Astrocyte of the cerebellum (primary cell): ENCODE data around the gene FAM9B.
"Not testable (repeated sequence)": the region's sequence is repeated elsewhere in the genome, so short reads cannot be mapped to it uniquely, and the experiment has no call there.

Source experiments
- DNase-seq: peaks from one replicate; pipeline ENCODE4 v3.0.0-alpha.2; 2011; ENCODE audit warnings: low read depth
- H3K4me3 ChIP-seq: 2 replicates; pipeline ENCODE4 v1.5.1; 2011; ENCODE audit warnings: mild to moderate bottlenecking, low read depth, low read length, moderate library complexity
- in situ Hi-C: cut with HindIII; loops from 2 replicates; pipeline ENCODE4 v1.10.0; 2017; ENCODE audit warnings: low sequenced_read_pairs
- TF ChIP-seq, protein P1 (sequence below): IDR thresholded peaks from 2 replicates; pipeline ENCODE4 v1.5.1; 2012; ENCODE audit warnings: low read length, low read depth, moderate library complexity, mild to moderate bottlenecking; ENCODE audit errors: missing control alignments

Gene FAM9B

DNA sequence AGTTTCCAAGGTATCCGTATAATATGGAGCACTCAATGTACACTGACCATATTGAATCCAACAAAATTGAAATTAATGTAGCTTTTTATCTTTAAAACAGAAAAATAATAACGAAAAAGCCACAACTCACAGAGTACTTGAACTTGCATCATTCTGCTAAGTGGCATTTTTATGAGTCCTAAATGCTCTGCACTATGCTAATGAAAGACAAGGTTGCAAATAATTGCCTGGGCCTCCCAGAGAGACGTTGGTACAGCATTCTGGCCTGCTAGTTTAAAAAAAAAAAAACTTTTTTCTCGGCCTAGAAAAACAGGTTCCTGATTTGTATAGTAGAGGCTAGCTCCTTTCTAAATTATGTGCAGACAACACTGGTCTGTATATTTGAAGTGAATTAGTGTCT, 4.3 kb upstream of the FAM9B start:
- no peak for DNase-seq
- TF ChIP-seq, protein P1, sequence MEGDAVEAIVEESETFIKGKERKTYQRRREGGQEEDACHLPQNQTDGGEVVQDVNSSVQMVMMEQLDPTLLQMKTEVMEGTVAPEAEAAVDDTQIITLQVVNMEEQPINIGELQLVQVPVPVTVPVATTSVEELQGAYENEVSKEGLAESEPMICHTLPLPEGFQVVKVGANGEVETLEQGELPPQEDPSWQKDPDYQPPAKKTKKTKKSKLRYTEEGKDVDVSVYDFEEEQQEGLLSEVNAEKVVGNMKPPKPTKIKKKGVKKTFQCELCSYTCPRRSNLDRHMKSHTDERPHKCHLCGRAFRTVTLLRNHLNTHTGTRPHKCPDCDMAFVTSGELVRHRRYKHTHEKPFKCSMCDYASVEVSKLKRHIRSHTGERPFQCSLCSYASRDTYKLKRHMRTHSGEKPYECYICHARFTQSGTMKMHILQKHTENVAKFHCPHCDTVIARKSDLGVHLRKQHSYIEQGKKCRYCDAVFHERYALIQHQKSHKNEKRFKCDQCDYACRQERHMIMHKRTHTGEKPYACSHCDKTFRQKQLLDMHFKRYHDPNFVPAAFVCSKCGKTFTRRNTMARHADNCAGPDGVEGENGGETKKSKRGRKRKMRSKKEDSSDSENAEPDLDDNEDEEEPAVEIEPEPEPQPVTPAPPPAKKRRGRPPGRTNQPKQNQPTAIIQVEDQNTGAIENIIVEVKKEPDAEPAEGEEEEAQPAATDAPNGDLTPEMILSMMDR, result no peak
- in situ Hi-C loops, result no loop called here
- no peak overlapping the region for H3K4me3 ChIP-seq

DNA sequence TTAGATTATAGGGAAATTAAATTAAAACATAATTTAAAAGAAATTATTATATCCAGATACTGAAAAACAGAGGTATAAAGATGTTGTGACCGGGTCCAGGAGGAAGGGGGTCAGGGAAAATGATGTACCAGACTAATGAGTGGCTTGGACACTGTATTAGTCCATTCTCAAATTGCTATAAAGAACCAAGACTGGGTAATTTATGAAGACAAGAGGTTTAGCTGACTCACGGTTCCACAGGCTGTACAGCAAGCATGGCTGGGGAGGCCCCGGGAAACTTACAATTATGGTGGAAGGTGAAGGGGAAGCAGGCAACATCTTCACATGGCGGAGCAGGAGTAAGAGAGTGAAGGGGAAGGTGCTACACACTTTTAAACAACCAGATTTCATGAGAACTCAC, 3.4 kb upstream of the FAM9B start:
- TF ChIP-seq, protein P1, result no peak
- no peak for DNase-seq
- in situ Hi-C loops, result no loop called here
- no peak overlapping the region for H3K4me3 ChIP-seq

DNA sequence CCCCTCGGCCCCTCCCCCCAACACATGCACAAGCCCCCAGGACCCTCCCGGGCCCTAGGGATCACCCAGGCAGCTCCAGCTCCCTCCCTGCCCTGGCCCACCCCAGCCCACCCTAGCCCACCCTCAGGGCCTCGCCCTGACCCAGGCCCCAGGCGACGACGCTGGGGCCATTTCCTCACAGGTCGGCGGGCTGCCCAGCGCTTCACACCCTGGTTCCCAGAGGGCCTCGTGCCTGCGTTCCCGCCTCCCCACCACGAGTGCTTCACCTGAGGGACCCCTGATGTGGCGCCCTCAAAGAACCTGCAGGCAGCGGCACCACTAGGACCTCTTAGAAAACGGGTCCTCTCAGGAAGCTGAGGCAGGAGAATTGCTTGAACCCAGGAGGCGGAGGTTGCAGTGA, 341 bp downstream of the FAM9B start:
- H3K4me3 ChIP-seq, result no peak overlapping the region
- TF ChIP-seq, protein P1, result no peak
- DNase-seq, result no peak
- in situ Hi-C loops, result no loop called here

DNA sequence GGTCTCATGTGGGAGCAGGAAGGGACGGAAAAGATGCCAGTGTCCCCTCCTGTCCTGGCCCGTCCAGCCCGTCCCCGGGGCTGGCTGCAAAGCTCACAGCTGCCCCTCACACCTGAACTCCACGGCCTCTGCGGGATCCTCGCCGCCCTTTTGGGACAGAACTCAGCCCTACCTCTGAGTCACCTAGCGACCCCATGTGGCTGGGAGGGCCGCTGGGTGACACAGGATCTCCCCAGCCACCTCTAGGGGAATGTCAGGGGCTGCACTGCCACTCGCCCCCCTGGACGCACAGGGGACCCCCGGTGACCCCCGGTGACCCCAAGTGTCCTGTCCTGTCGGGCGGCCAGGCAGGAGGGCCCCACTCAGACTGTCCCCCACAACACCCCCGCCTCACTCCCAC, 748 bp downstream of the FAM9B start:
- no peak for DNase-seq
- in situ Hi-C loops, result no loop called here
- TF ChIP-seq, protein P1, result no peak
- H3K4me3 ChIP-seq, result no peak overlapping the region

DNA sequence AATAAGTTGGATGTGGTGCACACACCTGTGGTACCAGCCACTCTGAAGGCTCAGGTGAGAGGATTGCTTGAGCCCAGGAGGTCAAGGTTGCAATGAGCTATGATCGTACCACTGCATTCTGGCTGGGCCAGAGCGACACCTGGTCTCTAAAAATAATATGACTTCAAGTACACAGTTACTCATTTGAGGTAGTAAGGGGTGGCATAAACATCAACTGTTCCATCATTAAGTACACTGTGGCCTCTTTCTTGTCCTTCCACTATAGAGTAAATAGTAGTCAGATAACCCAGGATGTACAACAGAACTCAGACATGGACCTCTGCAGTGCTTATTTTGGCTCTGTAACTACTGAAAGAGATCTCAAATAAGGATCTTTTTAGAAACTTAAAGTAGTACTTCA, 10.6 kb downstream of the FAM9B start:
- no peak for DNase-seq
- no peak overlapping the region for H3K4me3 ChIP-seq
- TF ChIP-seq, protein P1, result no peak
- in situ Hi-C loops, result no loop called here

DNA sequence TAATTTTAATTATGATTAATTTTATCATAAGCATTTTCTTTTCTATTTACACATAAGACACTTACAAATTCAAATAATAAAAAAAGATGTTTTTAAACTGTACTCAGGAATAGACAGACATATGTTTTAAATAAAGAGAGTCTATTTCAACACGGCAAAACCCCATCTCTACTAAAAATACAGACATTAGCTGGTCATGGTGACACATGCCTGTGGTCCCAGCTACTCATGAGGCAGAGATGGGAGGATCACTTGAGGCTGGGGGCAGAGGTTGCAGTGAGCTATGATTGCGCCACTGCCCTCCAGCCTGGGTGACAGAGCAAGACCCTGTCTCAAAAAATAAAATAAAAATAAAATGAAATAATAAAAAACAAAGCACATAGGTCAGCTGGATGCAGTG, 14.8 kb downstream of the FAM9B start:
- no peak for DNase-seq
- in situ Hi-C loops, result no loop called here
- TF ChIP-seq, protein P1, result no peak
- H3K4me3 ChIP-seq, result no peak overlapping the region

DNA sequence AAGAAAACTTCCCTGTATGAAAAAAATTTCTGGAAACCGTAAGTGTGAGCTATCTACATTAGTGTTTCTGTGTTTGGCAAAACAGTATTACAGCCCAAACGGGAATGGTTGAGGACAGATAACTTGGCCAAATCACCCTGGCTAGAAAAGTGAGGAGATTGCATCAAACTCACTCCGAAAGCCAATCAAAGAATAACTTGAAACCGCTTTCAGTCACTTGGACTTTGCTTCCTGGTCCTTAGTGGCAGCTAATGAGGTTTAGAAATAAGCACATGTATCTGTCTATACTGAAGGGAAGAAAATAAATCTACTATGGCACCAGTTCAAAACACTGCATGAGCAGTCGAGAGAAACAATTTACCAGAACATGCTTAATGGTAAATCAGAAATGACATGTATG, 15.6 kb downstream of the FAM9B start:
- H3K4me3 ChIP-seq, DNase-seq, in situ Hi-C loops: not testable (repeated sequence)
